HG03280 (cell line): ENCODE measurements around the gene TSPAN9.

ENCODE experiments used
- ATAC-seq: cut with Tn5 transposase; IDR thresholded peaks from one replicate; pipeline ENCODE4 v1.9.1; 2021; ENCODE audit warnings: mild to moderate bottlenecking, moderate library complexity; ENCODE audit not compliant: unreplicated experiment

Gene TSPAN9

GRCh38 chr12:3075315-3075714 lies 1.9 kb upstream of the TSPAN9 start:
- no peak for ATAC-seq

DNA sequence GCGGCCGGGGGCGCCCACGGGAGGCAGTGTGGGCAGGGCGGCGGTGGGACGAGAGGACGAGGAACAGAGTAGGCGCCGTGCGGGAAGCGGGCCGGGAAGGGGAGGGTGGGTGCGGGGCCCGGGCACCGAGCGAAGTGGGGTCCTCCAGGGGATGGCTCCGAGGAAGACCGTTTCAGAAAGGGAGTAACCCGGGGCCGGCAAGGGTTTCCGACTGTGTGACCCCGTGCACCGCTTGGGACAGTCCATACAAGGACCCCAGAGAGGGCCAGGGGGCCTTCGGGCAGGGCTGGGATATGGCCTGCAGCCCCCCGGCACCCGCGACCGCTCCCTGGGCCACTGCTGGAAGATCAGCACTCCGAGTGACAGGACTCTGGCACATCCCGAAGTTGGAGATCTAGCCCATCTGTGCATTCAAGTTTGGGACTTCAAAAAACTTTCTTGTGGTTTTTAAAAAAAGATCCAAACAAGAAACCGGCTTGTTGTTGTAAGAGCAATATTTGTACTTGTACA lies 448 bp downstream of the TSPAN9 start:
- no peak for ATAC-seq

GRCh38 chr12:3078086-3078820 lies 1.1 kb downstream of the TSPAN9 start:
- ATAC-seq = no peak

DNA sequence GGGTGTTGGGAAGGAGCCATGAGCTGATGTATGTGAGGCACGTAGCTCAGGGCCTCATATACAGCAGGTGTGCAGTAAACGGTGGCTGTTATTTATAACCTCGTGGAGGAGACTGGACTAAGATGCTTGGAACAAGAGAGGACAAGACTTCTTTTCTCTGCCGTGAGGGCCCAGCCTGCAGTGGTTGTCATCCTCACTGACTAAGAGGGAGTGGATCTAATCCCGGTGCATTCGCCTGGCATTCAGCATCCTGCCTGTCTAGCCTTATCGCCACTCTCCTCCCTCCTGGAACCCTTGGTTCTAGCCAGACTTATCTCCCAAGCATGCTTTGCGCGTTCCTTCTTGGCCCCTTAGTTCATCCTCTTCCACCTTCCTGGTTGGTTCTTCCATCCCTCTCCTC lies 3.9 kb downstream of the TSPAN9 start:
- no peak for ATAC-seq

GRCh38 chr12:3081886-3082285 lies 4.7 kb downstream of the TSPAN9 start:
- ATAC-seq = no peak

DNA sequence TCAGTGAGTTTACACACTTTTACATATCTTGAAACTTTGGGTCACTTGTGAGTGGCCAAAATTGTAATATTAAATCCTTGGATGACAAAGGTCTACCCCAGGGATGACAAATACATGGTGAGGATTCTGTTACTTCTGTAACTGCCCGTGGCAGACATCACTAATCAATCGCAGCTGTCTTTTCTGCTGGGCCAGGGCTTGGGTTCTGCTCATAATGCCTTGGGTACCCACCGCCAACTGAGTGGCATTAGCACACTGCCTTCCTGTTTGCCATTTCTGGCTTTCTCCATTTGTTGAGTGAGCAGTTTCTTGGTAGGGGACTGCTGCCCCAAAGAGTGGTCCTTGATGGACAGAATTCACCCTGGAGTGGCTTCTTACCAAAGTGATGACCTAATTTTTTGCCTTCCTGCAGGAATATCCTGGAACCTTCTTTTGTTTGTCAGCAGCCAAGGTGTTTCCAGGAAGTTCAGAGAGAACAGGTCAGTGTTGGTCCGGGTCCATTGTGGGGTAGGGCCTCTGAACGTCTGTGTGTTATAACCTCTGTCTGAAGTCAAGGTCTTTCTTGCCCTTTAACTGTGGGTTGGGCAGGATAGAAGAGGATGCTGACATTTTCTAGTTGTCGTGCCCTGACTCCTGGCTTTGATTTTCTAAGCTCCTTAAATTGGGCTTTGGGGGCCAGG lies 6.2 kb downstream of the TSPAN9 start:
- ATAC-seq = no peak

- ATAC-seq = no peak
Observed at GRCh38 chr12:3083921-3084347, 6.8 kb downstream of the TSPAN9 start.

DNA sequence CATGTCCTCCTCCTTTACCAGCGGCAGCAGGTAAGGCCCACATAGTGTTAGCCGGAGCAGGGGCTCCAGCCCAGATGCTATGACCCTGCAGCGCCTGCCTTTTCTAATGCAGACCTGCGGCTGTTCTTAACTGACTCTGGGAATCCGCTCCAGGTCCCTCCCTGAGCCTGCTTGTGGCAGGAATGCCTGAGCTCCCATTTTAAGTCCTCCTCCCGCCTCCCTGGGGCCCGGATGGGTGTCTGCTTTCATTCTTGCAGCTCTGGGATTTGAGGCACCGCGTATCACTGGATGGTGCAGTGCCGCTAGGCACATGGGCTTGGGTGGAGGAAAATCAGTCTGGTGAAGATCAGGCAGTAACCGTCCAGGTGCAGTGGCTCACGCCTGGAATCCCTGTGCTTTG lies 7.6 kb downstream of the TSPAN9 start:
- no peak for ATAC-seq

- no peak for ATAC-seq
Observed at GRCh38 chr12:3085341-3086139, 8.4 kb downstream of the TSPAN9 start.

DNA sequence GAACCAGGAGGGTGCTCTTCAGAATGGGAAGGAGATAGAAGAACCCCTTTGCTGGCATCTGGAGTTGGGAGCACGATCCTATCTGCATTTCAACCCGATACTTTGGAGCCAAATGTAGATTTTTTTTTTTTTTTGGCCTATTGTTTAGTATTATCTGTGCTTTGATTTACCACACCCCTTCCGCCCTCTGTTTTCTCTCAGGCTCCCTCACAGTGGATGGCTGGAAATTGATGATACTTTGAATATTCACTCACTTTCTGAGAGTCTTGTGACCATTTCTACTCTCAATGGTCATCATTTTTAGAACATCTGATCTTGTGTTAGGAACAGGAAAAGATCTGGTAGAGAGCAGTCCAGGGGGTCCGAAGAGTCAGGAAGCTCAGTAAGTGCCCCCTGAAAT lies 9.0 kb downstream of the TSPAN9 start:
- no peak for ATAC-seq

DNA sequence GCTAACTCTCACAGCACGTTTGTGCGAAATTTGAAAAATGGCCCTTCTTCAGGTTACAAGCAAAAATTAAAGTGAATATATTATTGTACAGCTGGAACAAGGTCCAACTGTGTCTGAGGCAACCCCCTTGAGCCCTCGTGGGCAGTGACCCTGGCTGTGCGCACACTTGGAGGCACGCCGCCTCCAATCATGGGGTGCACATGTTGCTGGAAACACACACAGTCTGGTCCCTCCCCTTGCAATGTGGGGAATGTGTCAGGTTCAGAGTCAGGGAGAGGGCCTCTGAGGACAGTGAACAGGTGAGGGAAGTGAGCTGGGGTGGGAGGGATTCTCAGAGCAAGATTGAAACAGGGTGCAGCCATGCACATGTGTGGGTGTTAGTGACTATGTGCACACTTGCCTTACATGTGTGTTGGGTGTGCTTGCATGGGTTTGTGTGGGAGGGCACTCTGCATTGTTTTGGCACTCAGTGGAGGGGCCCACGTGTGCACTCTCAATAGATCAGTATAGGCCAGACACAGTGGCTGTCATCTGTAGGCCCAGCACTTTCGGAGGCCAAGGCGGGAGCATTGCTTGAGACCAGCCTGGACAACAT lies 9.6 kb downstream of the TSPAN9 start:
- ATAC-seq = no peak

- ATAC-seq = no peak
Observed at GRCh38 chr12:3087758-3088650, 10.8 kb downstream of the TSPAN9 start.

DNA sequence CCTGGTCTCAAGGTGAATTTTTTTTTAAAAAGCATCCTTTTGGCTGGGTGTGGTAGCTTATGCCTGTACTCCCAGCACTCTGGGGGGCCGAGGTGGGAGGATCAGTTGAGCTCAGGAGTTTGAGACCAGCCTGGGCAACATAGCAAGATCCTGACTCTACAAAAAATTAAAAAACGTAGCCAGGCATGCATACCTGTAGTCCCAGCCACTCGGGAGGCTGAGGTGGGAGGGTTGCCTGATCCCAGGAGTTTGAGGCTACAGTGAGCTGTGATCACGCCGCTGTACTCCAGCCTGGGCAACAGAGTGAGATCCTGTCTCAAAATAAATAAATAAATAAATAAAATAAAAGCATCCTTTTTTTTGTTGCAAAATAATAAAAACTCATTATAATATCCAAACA lies 12.4 kb downstream of the TSPAN9 start:
- ATAC-seq = no peak

DNA sequence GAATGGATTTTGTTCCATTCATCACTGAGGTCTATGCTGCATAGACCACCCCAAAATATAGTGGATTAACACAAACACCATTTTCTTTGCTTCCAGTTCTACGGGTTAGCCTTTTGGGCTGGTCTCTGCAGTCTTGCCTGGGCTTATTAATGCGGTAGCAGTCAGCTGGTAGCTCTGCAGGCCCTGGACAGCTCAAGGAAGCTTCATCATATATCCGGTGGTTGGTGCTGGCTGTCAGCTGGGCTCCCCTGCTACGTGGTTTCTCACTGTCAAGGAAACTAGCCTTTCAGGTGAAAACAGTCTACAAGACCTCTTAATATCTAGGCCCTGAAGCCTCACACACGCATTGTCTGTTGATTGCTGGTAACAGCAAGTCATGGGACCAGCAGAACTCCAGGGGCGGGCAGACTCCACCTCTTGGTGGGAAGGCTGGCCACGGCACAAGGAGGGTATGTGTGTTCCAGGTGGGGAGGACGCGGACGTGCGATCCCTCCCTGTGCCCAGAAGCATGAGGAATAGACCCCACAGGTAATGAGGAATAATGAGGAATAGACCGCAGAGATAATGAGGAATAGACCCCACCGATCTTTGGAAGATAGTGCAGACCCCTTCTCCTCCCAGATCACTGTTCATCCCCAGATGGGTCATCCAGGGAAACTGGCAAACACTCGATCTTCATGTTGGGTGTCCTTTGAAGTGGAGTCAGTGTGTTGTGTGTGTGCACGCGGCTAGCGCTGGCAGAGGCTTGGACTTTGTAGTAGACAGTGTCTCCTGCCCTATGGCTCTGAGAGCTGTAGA lies 13.3 kb downstream of the TSPAN9 start:
- no peak for ATAC-seq

DNA sequence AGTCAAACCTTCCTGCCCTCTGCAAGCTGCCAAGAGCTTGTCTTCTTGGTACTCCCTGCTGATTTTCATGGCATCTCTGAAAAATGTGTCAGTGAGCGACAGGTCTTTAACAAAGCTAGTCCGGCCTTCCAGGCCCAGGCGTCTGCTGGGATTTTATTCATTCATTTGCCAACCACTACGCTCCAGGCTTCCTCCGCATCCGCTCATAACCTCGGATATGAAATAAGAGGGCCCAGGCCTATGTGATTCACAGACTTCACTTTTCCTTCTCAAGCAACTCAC lies 13.8 kb downstream of the TSPAN9 start:
- ATAC-seq = no peak

- no peak for ATAC-seq
Observed at GRCh38 chr12:3091382-3092241, 14.4 kb downstream of the TSPAN9 start.

DNA sequence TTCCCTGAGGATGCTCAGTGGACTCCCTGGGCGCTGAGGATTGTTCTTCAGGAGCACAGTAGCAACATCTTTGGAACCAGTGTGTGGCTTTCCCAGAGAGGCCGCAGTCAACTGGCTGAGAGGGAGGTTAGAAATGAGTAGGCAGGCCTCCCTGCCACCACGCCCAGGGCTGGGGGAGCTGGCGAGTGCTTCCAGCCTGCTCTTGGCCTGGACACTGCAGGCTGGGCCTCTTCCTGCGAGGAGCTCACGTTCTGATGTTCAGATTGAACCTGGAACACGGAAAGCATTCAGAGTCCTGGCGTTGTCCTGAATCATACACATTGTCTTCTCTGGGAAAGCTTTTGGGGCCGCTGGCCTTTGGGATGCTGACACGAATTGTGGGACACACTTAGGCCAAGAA lies 15.6 kb downstream of the TSPAN9 start:
- ATAC-seq = no peak

GRCh38 chr12:3097186-3097804 lies 20.1 kb downstream of the TSPAN9 start:
- ATAC-seq = no peak
